Measurements from ENCODE around the gene PERCC1. TPM values are rescaled to one million over a fixed set of nuclear protein-coding genes. Genes with fewer than 3 reads are reported as not detected.

Gene PERCC1
- polyA plus RNA-seq, 4 donors: 0.58 to 0.69 TPM; not detected in 2

GRCh38 chr16:1456951-1457350 is 26.1 kb downstream of the PERCC1 start:
- H3K4me3 ChIP-seq (ENCODE audit: low read depth in 1 of 3, low read length in 3 of 3): no peak overlapping the region
- no peaks in the 10 kb centered on the region for H3K27me3 ChIP-seq (ENCODE audit: control insufficient read depth in 3 of 3, insufficient read depth in 3 of 3, low read length in 3 of 3)
- no peaks in the 10 kb centered on the region for H3K4me1 ChIP-seq (ENCODE audit: control insufficient read depth in 3 of 3, insufficient read depth in 2 of 3, low read depth in 1 of 3, low read length in 2 of 3)
- FAIRE-seq (no peak), DNase-seq (no peak)
- no peaks in the 10 kb centered on the region for H3K9me3 ChIP-seq (ENCODE audit: control insufficient read depth in 2 of 2, insufficient read depth in 1 of 2, low read depth in 1 of 2, low read length in 1 of 2)
- 91 to 98% (median 95%) methylated on average over 16 of the region's 16 CpGs for WGBS, 3 donors
- H3K27ac ChIP-seq (ENCODE audit: low read depth in 1 of 3, low read length in 2 of 3): no peak overlapping the region
- H3K36me3 ChIP-seq (ENCODE audit: control insufficient read depth in 3 of 3, insufficient read depth in 2 of 3, low read depth in 1 of 3, low read length in 3 of 3): peaks cover 22 to 87% (median 25%) of the 10 kb centered on the region in 3 donors

- peaks cover 19 to 86% (median 22%) of the 10 kb centered on the region in 3 donors for H3K36me3 ChIP-seq (ENCODE audit: control insufficient read depth in 3 of 3, insufficient read depth in 2 of 3, low read depth in 1 of 3, low read length in 3 of 3)
- FAIRE-seq: no peak
These were observed 26.8 kb downstream of the PERCC1 start for GRCh38 chr16:1457489-1458245.

DNA sequence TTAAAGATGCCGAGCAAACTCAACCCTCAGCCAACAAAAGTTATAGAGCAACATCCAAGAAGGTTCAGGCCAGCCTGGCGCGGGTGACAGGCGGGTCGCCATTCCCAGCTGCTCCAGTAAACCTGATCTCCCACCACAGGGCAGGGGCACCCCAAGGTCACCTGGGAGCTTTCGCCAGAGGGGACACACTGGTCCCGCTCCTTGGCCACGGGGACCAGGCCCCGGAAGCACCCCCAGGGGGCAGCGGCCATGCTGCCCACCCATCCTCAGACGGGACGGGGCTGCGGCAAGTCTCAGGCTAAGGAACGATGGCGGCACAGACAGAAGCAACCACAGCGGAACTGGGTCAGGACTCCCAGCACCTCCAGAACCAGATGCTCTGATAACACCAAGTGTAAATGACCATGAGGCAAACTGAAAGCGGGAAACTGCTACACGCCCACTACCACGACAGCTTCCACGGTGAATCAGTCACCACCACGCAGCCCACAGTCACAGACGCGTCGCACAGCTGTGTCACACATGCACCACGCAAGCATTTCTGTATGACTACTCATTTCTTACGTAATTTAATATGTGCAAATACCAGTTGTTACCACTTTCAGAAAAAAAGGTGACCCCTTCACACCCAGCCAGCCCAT is 27.6 kb downstream of the PERCC1 start:
- no peaks in the 10 kb centered on the region for H3K4me1 ChIP-seq (ENCODE audit: control insufficient read depth in 3 of 3, insufficient read depth in 2 of 3, low read depth in 1 of 3, low read length in 2 of 3)
- H3K27me3 ChIP-seq (ENCODE audit: control insufficient read depth in 3 of 3, insufficient read depth in 3 of 3, low read length in 3 of 3): no peaks in the 10 kb centered on the region
- no peaks in the 10 kb centered on the region for H3K9me3 ChIP-seq (ENCODE audit: control insufficient read depth in 2 of 2, insufficient read depth in 1 of 2, low read depth in 1 of 2, low read length in 1 of 2)
- DNase-seq (no peak), FAIRE-seq (no peak)
- no peak overlapping the region for H3K4me3 ChIP-seq (ENCODE audit: low read depth in 1 of 3, low read length in 3 of 3)
- H3K36me3 ChIP-seq (ENCODE audit: control insufficient read depth in 3 of 3, insufficient read depth in 2 of 3, low read depth in 1 of 3, low read length in 3 of 3): peaks cover 19 to 86% (median 22%) of the 10 kb centered on the region in 3 donors
- 89 to 95% (median 91%) methylated on average over 26 of the region's 26 CpGs for WGBS, 3 donors
- H3K27ac ChIP-seq (ENCODE audit: low read depth in 1 of 3, low read length in 2 of 3): no peak overlapping the region

More at GRCh38 chr16:1457489-1458245, 26.8 kb downstream of the PERCC1 start:
- Histone ChIP-seq H3K27me3 (ENCODE audit: control insufficient read depth in 3 of 3, insufficient read depth in 3 of 3, low read length in 3 of 3) (no peaks in the 10 kb centered on the region), H3K27ac (ENCODE audit: low read depth in 1 of 3, low read length in 2 of 3) (no peak overlapping the region), H3K4me3 (ENCODE audit: low read depth in 1 of 3, low read length in 3 of 3) (no peak overlapping the region), H3K4me1 (ENCODE audit: control insufficient read depth in 3 of 3, insufficient read depth in 2 of 3, low read depth in 1 of 3, low read length in 2 of 3) (no peaks in the 10 kb centered on the region), H3K9me3 (ENCODE audit: control insufficient read depth in 2 of 2, insufficient read depth in 1 of 2, low read depth in 1 of 2, low read length in 1 of 2) (no peaks in the 10 kb centered on the region)
- DNase-seq: no peak
- WGBS, 3 donors: 87 to 92% (median 91%) methylated on average over 40 to 42 of the region's 42 CpGs

GRCh38 chr16:1458977-1459341 is 28.1 kb downstream of the PERCC1 start:
- H3K36me3 ChIP-seq (ENCODE audit: control insufficient read depth in 3 of 3, insufficient read depth in 2 of 3, low read depth in 1 of 3, low read length in 3 of 3): peaks cover 14 to 85% (median 22%) of the 10 kb centered on the region in 3 donors
- 75 to 86% (median 82%) methylated on average over 14 of the region's 14 CpGs for WGBS, 3 donors
- FAIRE-seq: no peak
- H3K27ac ChIP-seq (ENCODE audit: low read depth in 1 of 3, low read length in 2 of 3): no peak overlapping the region
- no peak overlapping the region for H3K4me3 ChIP-seq (ENCODE audit: low read depth in 1 of 3, low read length in 3 of 3)
- no peaks in the 10 kb centered on the region for H3K9me3 ChIP-seq (ENCODE audit: control insufficient read depth in 2 of 2, insufficient read depth in 1 of 2, low read depth in 1 of 2, low read length in 1 of 2)
- H3K27me3 ChIP-seq (ENCODE audit: control insufficient read depth in 3 of 3, insufficient read depth in 3 of 3, low read length in 3 of 3): no peaks in the 10 kb centered on the region
- H3K4me1 ChIP-seq (ENCODE audit: control insufficient read depth in 3 of 3, insufficient read depth in 2 of 3, low read depth in 1 of 3, low read length in 2 of 3): no peaks in the 10 kb centered on the region
- no peak for DNase-seq

GRCh38 chr16:1459967-1460366 is 29.1 kb downstream of the PERCC1 start:
- Histone ChIP-seq H3K4me3 (ENCODE audit: low read depth in 1 of 3, low read length in 3 of 3) (no peak overlapping the region), H3K4me1 (ENCODE audit: control insufficient read depth in 3 of 3, insufficient read depth in 2 of 3, low read depth in 1 of 3, low read length in 2 of 3) (no peaks in the 10 kb centered on the region), H3K36me3 (ENCODE audit: control insufficient read depth in 3 of 3, insufficient read depth in 2 of 3, low read depth in 1 of 3, low read length in 3 of 3) (peaks cover 11 to 85% (median 19%) of the 10 kb centered on the region in 3 donors), H3K9me3 (ENCODE audit: control insufficient read depth in 2 of 2, insufficient read depth in 1 of 2, low read depth in 1 of 2, low read length in 1 of 2) (no peaks in the 10 kb centered on the region), H3K27me3 (ENCODE audit: control insufficient read depth in 3 of 3, insufficient read depth in 3 of 3, low read length in 3 of 3) (no peaks in the 10 kb centered on the region), H3K27ac (ENCODE audit: low read depth in 1 of 3, low read length in 2 of 3) (no peak overlapping the region)
- no peak for DNase-seq
- no peak for FAIRE-seq
- WGBS, 3 donors: 80 to 98% (median 88%) methylated on average over 8 to 10 of the region's 10 CpGs

GRCh38 chr16:1460602-1461138 is 29.8 kb downstream of the PERCC1 start:
- H3K4me1 ChIP-seq (ENCODE audit: control insufficient read depth in 3 of 3, insufficient read depth in 2 of 3, low read depth in 1 of 3, low read length in 2 of 3): no peaks in the 10 kb centered on the region
- H3K27me3 ChIP-seq (ENCODE audit: control insufficient read depth in 3 of 3, insufficient read depth in 3 of 3, low read length in 3 of 3): no peaks in the 10 kb centered on the region
- no peak overlapping the region for H3K27ac ChIP-seq (ENCODE audit: low read depth in 1 of 3, low read length in 2 of 3)
- no peaks in the 10 kb centered on the region for H3K9me3 ChIP-seq (ENCODE audit: control insufficient read depth in 2 of 2, insufficient read depth in 1 of 2, low read depth in 1 of 2, low read length in 1 of 2)
- peaks cover 10 to 85% (median 13%) of the 10 kb centered on the region in 3 donors for H3K36me3 ChIP-seq (ENCODE audit: control insufficient read depth in 3 of 3, insufficient read depth in 2 of 3, low read depth in 1 of 3, low read length in 3 of 3)
- WGBS, 3 donors: 91 to 92% (median 91%) methylated on average over 25 to 30 of the region's 30 CpGs
- no peak overlapping the region for H3K4me3 ChIP-seq (ENCODE audit: low read depth in 1 of 3, low read length in 3 of 3)
- no peak for FAIRE-seq
- no peak for DNase-seq

DNA sequence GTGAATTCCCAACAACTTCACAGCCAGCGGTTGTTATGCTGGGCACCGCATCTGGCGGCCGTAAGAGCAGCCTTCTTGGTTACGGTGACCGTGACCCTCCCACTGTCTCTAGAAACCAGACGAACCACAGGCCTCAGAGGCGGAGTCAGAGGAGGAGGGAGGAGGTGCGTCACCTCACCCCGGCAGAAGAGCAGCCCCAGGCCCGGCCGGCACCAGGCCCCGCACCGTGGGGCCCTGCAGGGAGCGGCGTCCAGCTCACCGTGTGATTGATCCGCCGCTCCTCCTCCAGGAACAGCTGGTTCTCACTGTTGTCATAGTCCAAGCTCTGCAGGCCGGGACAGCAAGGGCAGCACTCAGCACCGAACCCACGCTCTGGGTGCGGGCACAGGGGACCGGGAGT is 30.3 kb downstream of the PERCC1 start:
- DNase-seq (no peak), FAIRE-seq (no peak)
- H3K27ac ChIP-seq (ENCODE audit: low read depth in 1 of 3, low read length in 2 of 3): no peak overlapping the region
- peaks cover 5 to 83% (median 11%) of the 10 kb centered on the region in 3 donors for H3K36me3 ChIP-seq (ENCODE audit: control insufficient read depth in 3 of 3, insufficient read depth in 2 of 3, low read depth in 1 of 3, low read length in 3 of 3)
- H3K9me3 ChIP-seq (ENCODE audit: control insufficient read depth in 2 of 2, insufficient read depth in 1 of 2, low read depth in 1 of 2, low read length in 1 of 2): no peaks in the 10 kb centered on the region
- no peaks in the 10 kb centered on the region for H3K27me3 ChIP-seq (ENCODE audit: control insufficient read depth in 3 of 3, insufficient read depth in 3 of 3, low read length in 3 of 3)
- H3K4me3 ChIP-seq (ENCODE audit: low read depth in 1 of 3, low read length in 3 of 3): no peak overlapping the region
- H3K4me1 ChIP-seq (ENCODE audit: control insufficient read depth in 3 of 3, insufficient read depth in 2 of 3, low read depth in 1 of 3, low read length in 2 of 3): no peaks in the 10 kb centered on the region
- WGBS, 3 donors: 85 to 94% (median 87%) methylated on average over 20 to 24 of the region's 24 CpGs

GRCh38 chr16:1464196-1464893 is 33.5 kb downstream of the PERCC1 start:
- DNase-seq: no peak
- Histone ChIP-seq H3K4me1 (ENCODE audit: control insufficient read depth in 3 of 3, insufficient read depth in 2 of 3, low read depth in 1 of 3, low read length in 2 of 3) (no peaks in the 10 kb centered on the region), H3K9me3 (ENCODE audit: control insufficient read depth in 2 of 2, insufficient read depth in 1 of 2, low read depth in 1 of 2, low read length in 1 of 2) (no peaks in the 10 kb centered on the region), H3K27me3 (ENCODE audit: control insufficient read depth in 3 of 3, insufficient read depth in 3 of 3, low read length in 3 of 3) (no peaks in the 10 kb centered on the region), H3K36me3 (ENCODE audit: control insufficient read depth in 3 of 3, insufficient read depth in 2 of 3, low read depth in 1 of 3, low read length in 3 of 3) (peaks cover 5 to 80% (median 11%) of the 10 kb centered on the region in 3 donors), H3K4me3 (ENCODE audit: low read depth in 1 of 3, low read length in 3 of 3) (no peak overlapping the region), H3K27ac (ENCODE audit: low read depth in 1 of 3, low read length in 2 of 3) (no peak overlapping the region)
- 92 to 94% (median 94%) methylated on average over 41 of the region's 41 CpGs for WGBS, 3 donors
- FAIRE-seq: no peak

Data from small intestine (tissue), 7 donors.